ENCODE data around the gene MYRFL.
"Not testable (repeated sequence)": the region's sequence is repeated elsewhere in the genome, so short reads cannot be mapped to it uniquely, and the experiment has no call there.

Gene MYRFL

GRCh38 chr12:69824966-69825560, at the start of gene MYRFL:
Gene MYRFL (plus strand): TSS chr12:69825227. CDS start chr12:69825518, 291 bp downstream.
- H3K4me3 ChIP-seq (ENCODE audit: low read depth, low read length), result no peak within 1 kb of the TSS
- no peak for TF ChIP-seq CTCF (IDR thresholded peaks at IDR 0.05; ENCODE audit: low read depth, low read length, missing control alignments)
- DNase-seq (ENCODE audit: low read depth), result no peak

- no peak overlapping the region for H3K4me3 ChIP-seq (ENCODE audit: low read depth, low read length)
- DNase-seq (ENCODE audit: low read depth), result peak; percentile 13
- peak; percentile 71 for TF ChIP-seq CTCF (IDR thresholded peaks at IDR 0.05; ENCODE audit: low read depth, low read length, missing control alignments)
Observed at GRCh38 chr12:69779928-69780327, 45.1 kb upstream of the MYRFL start.

GRCh38 chr12:69783365-69783764, 41.7 kb upstream of the MYRFL start:
- DNase-seq (ENCODE audit: low read depth), result no peak
- TF ChIP-seq CTCF (IDR thresholded peaks at IDR 0.05; ENCODE audit: low read depth, low read length, missing control alignments), result no peak
- no peak overlapping the region for H3K4me3 ChIP-seq (ENCODE audit: low read depth, low read length)

GRCh38 chr12:69789351-69789750, 35.7 kb upstream of the MYRFL start:
- H3K4me3 ChIP-seq (ENCODE audit: low read depth, low read length), result no peak overlapping the region
- DNase-seq (ENCODE audit: low read depth), result no peak
- TF ChIP-seq CTCF (IDR thresholded peaks at IDR 0.05; ENCODE audit: low read depth, low read length, missing control alignments), result no peak

- no peak for DNase-seq (ENCODE audit: low read depth)
- no peak for TF ChIP-seq CTCF (IDR thresholded peaks at IDR 0.05; ENCODE audit: low read depth, low read length, missing control alignments)
- no peak overlapping the region for H3K4me3 ChIP-seq (ENCODE audit: low read depth, low read length)
Observed at GRCh38 chr12:69792533-69792932, 32.5 kb upstream of the MYRFL start.

GRCh38 chr12:69807101-69807897, 17.7 kb upstream of the MYRFL start:
- not testable (repeated sequence) for DNase-seq (ENCODE audit: low read depth); H3K4me3 ChIP-seq (ENCODE audit: low read depth, low read length)

- no peak overlapping the region for H3K4me3 ChIP-seq (ENCODE audit: low read depth, low read length)
Observed at GRCh38 chr12:69810870-69811498, 14.0 kb upstream of the MYRFL start.

More at GRCh38 chr12:69810870-69811498, 14.0 kb upstream of the MYRFL start:
- TF ChIP-seq CTCF (IDR thresholded peaks at IDR 0.05; ENCODE audit: low read depth, low read length, missing control alignments), result no peak
- DNase-seq (ENCODE audit: low read depth), result no peak
